ENCODE data around the gene TMEM54. TPM values are rescaled to one million over a fixed set of nuclear protein-coding genes. Genes with fewer than 3 reads are reported as not detected.

Gene TMEM54
- total and polyA plus RNA-seq, 7 experiments from 2014 or later, result not detected

- intact Hi-C loops (cut with micrococcal nuclease), result loop anchor here in 1 of 2 donors (1.0 kb wide), 2 partner anchors 159 to 351 kb away; no protein-coding TSS in a partner anchor
- Mint-ChIP-seq H3K36me3 (peaks cover 6 to 22% (median 15%) of the 10 kb centered on the region in 5 donors), H3K9me3 (peaks cover 0 to 1% (median 0%) of the 10 kb centered on the region in 11 donors), H3K4me3 (peak overlapping the region in 8 of 10 donors; percentile 17 to 68 (median 52)), H3K27ac (no peak overlapping the region), H3K4me1 (peaks cover 11 to 28% (median 17%) of the 10 kb centered on the region in 7 donors), H3K27me3 (peaks cover 45 to 62% (median 55%) of the 10 kb centered on the region in 5 donors)
- Histone ChIP-seq H3K4me3 (ENCODE audit: low read length) (no peak overlapping the region), H3K36me3 (ENCODE audit: control insufficient read depth in 2 of 3, insufficient read depth in 3 of 3, low read length in 3 of 3) (no peaks in the 10 kb centered on the region), H3K27me3 (ENCODE audit: control insufficient read depth in 2 of 2, insufficient read depth in 2 of 2, low read length in 2 of 2) (peaks cover 3 to 15% of the 10 kb centered on the region in 2 donors), H3K27ac (ENCODE audit: low read depth, low read length) (no peak overlapping the region), H3K9me3 (ENCODE audit: control insufficient read depth in 2 of 3, low read length in 3 of 3) (no peaks in the 10 kb centered on the region), H3K4me1 (ENCODE audit: control insufficient read depth in 2 of 2, insufficient read depth in 2 of 2, low read length in 2 of 2) (peaks cover 0 to 11% of the 10 kb centered on the region in 2 donors)
- CTCF ChIA-PET, result interaction anchor here (1.2 to 2.5 kb wide), 4 partner anchors 21 to 351 kb away, joined by 3 to 10 read pairs (median 4); no protein-coding TSS in a partner anchor
- DNase-seq (no peak), ATAC-seq (no peak)
- POLR2A ChIA-PET, result no interaction called here
Observed at GRCh38 chr1:32871364-32872191, 29.6 kb downstream of the TMEM54 start.

- H3K36me3 Mint-ChIP-seq, result peaks cover 11 to 26% (median 16%) of the 10 kb centered on the region in 5 donors
- no peaks in the 10 kb centered on the region for H3K36me3 ChIP-seq (ENCODE audit: control insufficient read depth in 2 of 3, insufficient read depth in 3 of 3, low read length in 3 of 3)
- peak; percentile 14 for ATAC-seq
- H3K4me1 ChIP-seq (ENCODE audit: control insufficient read depth in 2 of 2, insufficient read depth in 2 of 2, low read length in 2 of 2), result peaks cover 0 to 11% of the 10 kb centered on the region in 2 donors
- no peak within 1 kb of the TSS for H3K27ac Mint-ChIP-seq
- POLR2A ChIA-PET, result no interaction called here
- H3K4me1 Mint-ChIP-seq, result peaks cover 11 to 28% (median 17%) of the 10 kb centered on the region in 7 donors
- no peak within 1 kb of the TSS for H3K27ac ChIP-seq (ENCODE audit: low read depth, low read length)
- H3K4me3 ChIP-seq (ENCODE audit: low read length), result no peak within 1 kb of the TSS
- DNase-seq, result no peak
- no peaks in the 10 kb centered on the region for H3K9me3 ChIP-seq (ENCODE audit: control insufficient read depth in 2 of 3, low read length in 3 of 3)
- H3K27me3 ChIP-seq (ENCODE audit: control insufficient read depth in 2 of 2, insufficient read depth in 2 of 2, low read length in 2 of 2), result peaks cover 3 to 15% of the 10 kb centered on the region in 2 donors
- H3K9me3 Mint-ChIP-seq, result peaks cover 0 to 1% (median 0%) of the 10 kb centered on the region in 11 donors
- peak within 1 kb of the TSS; percentile 51 to 83 (median 68) for H3K4me3 Mint-ChIP-seq
- CTCF ChIA-PET, result interaction anchor here (1.0 to 2.5 kb wide), 4 partner anchors 9 to 350 kb away, joined by 3 to 10 read pairs (median 4); no protein-coding TSS in a partner anchor
- intact Hi-C loops (cut with micrococcal nuclease), result no loop called here
- peaks cover 44 to 60% (median 53%) of the 10 kb centered on the region in 5 donors for H3K27me3 Mint-ChIP-seq
Observed at GRCh38 chr1:32870615-32871363, 30.4 kb downstream of the TMEM54 start, which contains the start of gene FNDC5. TSS of gene FNDC5 (minus strand) at chr1:32870912.

- H3K4me3 ChIP-seq (ENCODE audit: low read length), result no peak overlapping the region
- POLR2A ChIA-PET, result no interaction called here
- H3K27me3 ChIP-seq (ENCODE audit: control insufficient read depth in 2 of 2, insufficient read depth in 2 of 2, low read length in 2 of 2), result peaks cover 3 to 15% of the 10 kb centered on the region in 2 donors
- no peak overlapping the region for H3K27ac ChIP-seq (ENCODE audit: low read depth, low read length)
- intact Hi-C loops (cut with micrococcal nuclease), result no loop called here
- ATAC-seq (no peak), DNase-seq (no peak)
- peaks cover 39 to 53% (median 46%) of the 10 kb centered on the region in 5 donors for H3K27me3 Mint-ChIP-seq
- no peaks in the 10 kb centered on the region for H3K36me3 ChIP-seq (ENCODE audit: control insufficient read depth in 2 of 3, insufficient read depth in 3 of 3, low read length in 3 of 3)
- no peak overlapping the region for H3K27ac Mint-ChIP-seq
- peaks cover 0 to 11% of the 10 kb centered on the region in 2 donors for H3K4me1 ChIP-seq (ENCODE audit: control insufficient read depth in 2 of 2, insufficient read depth in 2 of 2, low read length in 2 of 2)
- peak overlapping the region; percentile 51 to 83 (median 67) for H3K4me3 Mint-ChIP-seq
- H3K9me3 ChIP-seq (ENCODE audit: control insufficient read depth in 2 of 3, low read length in 3 of 3), result no peaks in the 10 kb centered on the region
- peaks cover 11 to 26% (median 16%) of the 10 kb centered on the region in 5 donors for H3K36me3 Mint-ChIP-seq
- peaks cover 0 to 1% (median 0%) of the 10 kb centered on the region in 11 donors for H3K9me3 Mint-ChIP-seq
- CTCF ChIA-PET, result interaction anchor here (1.0 kb wide), 1 partner anchor 9 kb away, joined by 3 read pairs; no protein-coding TSS in a partner anchor
- H3K4me1 Mint-ChIP-seq, result peaks cover 11 to 28% (median 14%) of the 10 kb centered on the region in 7 donors
Observed at GRCh38 chr1:32869923-32870614, 31.1 kb downstream of the TMEM54 start.

- H3K27ac ChIP-seq (ENCODE audit: low read depth, low read length), result no peak overlapping the region
- Mint-ChIP-seq H3K27ac (no peak overlapping the region), H3K4me1 (peaks cover 11 to 28% (median 14%) of the 10 kb centered on the region in 7 donors), H3K36me3 (peaks cover 15 to 35% (median 20%) of the 10 kb centered on the region in 5 donors), H3K27me3 (peaks cover 33 to 42% (median 36%) of the 10 kb centered on the region in 5 donors), H3K9me3 (no peaks in the 10 kb centered on the region), H3K4me3 (peak overlapping the region in 7 of 10 donors; percentile 9 to 83 (median 64))
- H3K36me3 ChIP-seq (ENCODE audit: control insufficient read depth in 2 of 3, insufficient read depth in 3 of 3, low read length in 3 of 3), result no peaks in the 10 kb centered on the region
- no peaks in the 10 kb centered on the region for H3K9me3 ChIP-seq (ENCODE audit: control insufficient read depth in 2 of 3, low read length in 3 of 3)
- no peak for DNase-seq
- no peak overlapping the region for H3K4me3 ChIP-seq (ENCODE audit: low read length)
- intact Hi-C loops (cut with micrococcal nuclease), result no loop called here
- ChIA-PET CTCF (interaction anchor here (0.6 kb wide), 1 partner anchor 79 kb away, joined by 3 read pairs; no protein-coding TSS in a partner anchor), POLR2A (no interaction called here)
- peaks cover 0 to 11% of the 10 kb centered on the region in 2 donors for H3K4me1 ChIP-seq (ENCODE audit: control insufficient read depth in 2 of 2, insufficient read depth in 2 of 2, low read length in 2 of 2)
- peaks cover 0 to 15% of the 10 kb centered on the region in 2 donors for H3K27me3 ChIP-seq (ENCODE audit: control insufficient read depth in 2 of 2, insufficient read depth in 2 of 2, low read length in 2 of 2)
- no peak for ATAC-seq
Observed at GRCh38 chr1:32868806-32869455, 32.3 kb downstream of the TMEM54 start.

GRCh38 chr1:32868085-32868484, 33.1 kb downstream of the TMEM54 start:
- H3K4me1 Mint-ChIP-seq, result peaks cover 11 to 28% (median 14%) of the 10 kb centered on the region in 7 donors
- no peaks in the 10 kb centered on the region for H3K36me3 ChIP-seq (ENCODE audit: control insufficient read depth in 2 of 3, insufficient read depth in 3 of 3, low read length in 3 of 3)
- intact Hi-C loops (cut with micrococcal nuclease), result no loop called here
- H3K9me3 ChIP-seq (ENCODE audit: control insufficient read depth in 2 of 3, low read length in 3 of 3), result no peaks in the 10 kb centered on the region
- H3K27ac Mint-ChIP-seq, result no peak overlapping the region
- H3K27me3 ChIP-seq (ENCODE audit: control insufficient read depth in 2 of 2, insufficient read depth in 2 of 2, low read length in 2 of 2), result peaks cover 0 to 15% of the 10 kb centered on the region in 2 donors
- ATAC-seq (no peak), DNase-seq (no peak)
- H3K27me3 Mint-ChIP-seq, result peaks cover 31 to 40% (median 34%) of the 10 kb centered on the region in 5 donors
- CTCF ChIA-PET, result interaction anchor here (0.6 kb wide), 1 partner anchor 79 kb away, joined by 3 read pairs; no protein-coding TSS in a partner anchor
- H3K27ac ChIP-seq (ENCODE audit: low read depth, low read length), result no peak overlapping the region
- POLR2A ChIA-PET, result no interaction called here
- H3K36me3 Mint-ChIP-seq, result peaks cover 15 to 43% (median 20%) of the 10 kb centered on the region in 5 donors
- no peak overlapping the region for H3K4me3 Mint-ChIP-seq
- H3K9me3 Mint-ChIP-seq, result no peaks in the 10 kb centered on the region
- H3K4me1 ChIP-seq (ENCODE audit: control insufficient read depth in 2 of 2, insufficient read depth in 2 of 2, low read length in 2 of 2), result peaks cover 0 to 11% of the 10 kb centered on the region in 2 donors
- no peak overlapping the region for H3K4me3 ChIP-seq (ENCODE audit: low read length)
